ENCODE results near the gene CSNK1D. TPM values are rescaled to one million over a fixed set of nuclear protein-coding genes. Genes with fewer than 3 reads are reported as not detected.

Gene CSNK1D
- total RNA-seq, 2 experiments from 2014 or later: 115 to 142 TPM

- Mint-ChIP-seq H3K27me3 (no peaks in the 10 kb centered on the region), H3K27ac (peak overlapping the region; percentile 94), H3K4me3 (peak overlapping the region; percentile 46), H3K36me3 (ENCODE audit: low read depth) (peaks cover 7% of the 10 kb centered on the region), H3K9me3 (no peaks in the 10 kb centered on the region), H3K4me1 (peaks cover 55% of the 10 kb centered on the region)
- CTCF ChIA-PET: interaction anchor here (0.6 to 1.8 kb wide), 12 partner anchors 9 to 270 kb away, joined by 3 to 21 read pairs (median 3); partner anchors contain the start of gene SLC16A3
- DNase-seq: peak; percentile 87
- POLR2A ChIA-PET: interaction anchor here (0.8 kb wide), 1 partner anchor 243 kb away, joined by 3 read pairs; no protein-coding TSS in a partner anchor
These were observed 67.6 kb downstream of the CSNK1D start for GRCh38 chr17:82205720-82206508.

GRCh38 chr17:82204831-82205719 lies 68.4 kb downstream of the CSNK1D start:
- ChIA-PET POLR2A (no interaction called here), CTCF (interaction anchor here (0.5 to 1.8 kb wide), 11 partner anchors 10 to 419 kb away, joined by 3 to 21 read pairs (median 5); partner anchors contain the start of genes CENPX and SLC16A3)
- peak overlapping the region; percentile 94 for H3K27ac Mint-ChIP-seq
- peaks cover 63% of the 10 kb centered on the region for H3K4me1 Mint-ChIP-seq
- no peak overlapping the region for H3K4me3 Mint-ChIP-seq
- peaks cover 9% of the 10 kb centered on the region for H3K36me3 Mint-ChIP-seq (ENCODE audit: low read depth)
- no peak for DNase-seq
- no peaks in the 10 kb centered on the region for H3K27me3 Mint-ChIP-seq
- no peaks in the 10 kb centered on the region for H3K9me3 Mint-ChIP-seq

DNA sequence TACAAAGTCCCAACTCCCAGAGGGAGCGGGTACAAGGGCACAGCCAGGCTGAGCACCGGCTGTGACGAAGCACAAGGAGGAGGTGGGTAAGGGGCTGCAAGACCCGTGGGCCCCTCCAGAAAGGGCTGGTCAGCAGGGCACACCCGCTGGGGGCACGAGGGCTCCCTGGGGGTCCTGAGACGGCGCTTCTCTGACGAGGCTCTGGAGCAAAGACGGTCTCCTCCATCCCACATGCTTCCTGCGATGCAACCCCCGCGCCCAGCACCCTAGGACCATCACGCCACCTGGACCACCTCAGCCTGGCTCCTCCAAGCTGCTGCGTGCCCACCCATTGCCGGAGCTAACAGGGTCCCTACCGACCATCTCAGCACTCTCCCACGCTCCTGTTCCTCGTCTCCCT lies 69.6 kb downstream of the CSNK1D start:
- ChIA-PET POLR2A (interaction anchor here (0.6 kb wide), 1 partner anchor 48 kb away, joined by 4 read pairs; no protein-coding TSS in a partner anchor), CTCF (interaction anchor here (1.4 kb wide), 1 partner anchor 13 kb away, joined by 3 read pairs; no protein-coding TSS in a partner anchor)
- Mint-ChIP-seq H3K4me1 (peaks cover 71% of the 10 kb centered on the region), H3K9me3 (no peaks in the 10 kb centered on the region), H3K27ac (no peak overlapping the region), H3K4me3 (no peak overlapping the region), H3K27me3 (no peaks in the 10 kb centered on the region), H3K36me3 (ENCODE audit: low read depth) (peaks cover 11% of the 10 kb centered on the region)
- DNase-seq: no peak

- Mint-ChIP-seq H3K9me3 (no peaks in the 10 kb centered on the region), H3K27me3 (no peaks in the 10 kb centered on the region), H3K27ac (peak overlapping the region; percentile 73), H3K36me3 (ENCODE audit: low read depth) (peaks cover 17% of the 10 kb centered on the region), H3K4me3 (no peak overlapping the region), H3K4me1 (peaks cover 77% of the 10 kb centered on the region)
- DNase-seq: no peak
- POLR2A ChIA-PET: no interaction called here
- CTCF ChIA-PET: interaction anchor here (0.7 to 2.9 kb wide), 5 partner anchors 9 to 173 kb away, joined by 3 to 12 read pairs (median 3); partner anchors contain the start of gene CCDC57
These were observed 70.5 kb downstream of the CSNK1D start for GRCh38 chr17:82202981-82203380.

DNA sequence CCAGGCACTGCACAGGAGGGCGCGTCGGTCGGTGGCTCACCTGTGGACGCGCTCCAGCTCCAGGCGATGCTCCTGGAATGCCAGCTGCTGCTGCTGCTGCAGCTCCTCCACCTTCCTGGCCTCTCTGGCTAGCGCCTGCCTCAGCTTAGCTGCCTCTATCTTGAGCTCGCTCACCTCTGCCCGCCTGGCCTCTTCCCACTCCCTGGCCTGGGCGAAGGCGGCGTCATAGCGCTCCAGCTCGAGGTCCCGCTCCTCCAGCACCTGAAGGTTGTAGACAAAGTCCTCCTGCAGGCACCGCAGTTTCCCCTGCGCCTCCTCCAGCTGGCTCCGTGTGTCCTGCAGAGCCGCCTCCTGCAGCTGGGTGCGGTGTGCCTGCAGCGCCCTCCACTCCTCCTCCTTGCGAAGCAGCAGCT lies 72.0 kb downstream of the CSNK1D start:
- peaks cover 19% of the 10 kb centered on the region for H3K36me3 Mint-ChIP-seq (ENCODE audit: low read depth)
- H3K27ac Mint-ChIP-seq: peak overlapping the region; percentile 69
- ChIA-PET POLR2A (no interaction called here), CTCF (interaction anchor here (1.2 to 2.9 kb wide), 3 partner anchors 11 to 35 kb away, joined by 3 to 12 read pairs (median 5); partner anchors contain the start of gene CCDC57)
- H3K4me3 Mint-ChIP-seq: no peak overlapping the region
- DNase-seq: no peak
- H3K4me1 Mint-ChIP-seq: peaks cover 81% of the 10 kb centered on the region
- no peaks in the 10 kb centered on the region for H3K27me3 Mint-ChIP-seq
- no peaks in the 10 kb centered on the region for H3K9me3 Mint-ChIP-seq

DNA sequence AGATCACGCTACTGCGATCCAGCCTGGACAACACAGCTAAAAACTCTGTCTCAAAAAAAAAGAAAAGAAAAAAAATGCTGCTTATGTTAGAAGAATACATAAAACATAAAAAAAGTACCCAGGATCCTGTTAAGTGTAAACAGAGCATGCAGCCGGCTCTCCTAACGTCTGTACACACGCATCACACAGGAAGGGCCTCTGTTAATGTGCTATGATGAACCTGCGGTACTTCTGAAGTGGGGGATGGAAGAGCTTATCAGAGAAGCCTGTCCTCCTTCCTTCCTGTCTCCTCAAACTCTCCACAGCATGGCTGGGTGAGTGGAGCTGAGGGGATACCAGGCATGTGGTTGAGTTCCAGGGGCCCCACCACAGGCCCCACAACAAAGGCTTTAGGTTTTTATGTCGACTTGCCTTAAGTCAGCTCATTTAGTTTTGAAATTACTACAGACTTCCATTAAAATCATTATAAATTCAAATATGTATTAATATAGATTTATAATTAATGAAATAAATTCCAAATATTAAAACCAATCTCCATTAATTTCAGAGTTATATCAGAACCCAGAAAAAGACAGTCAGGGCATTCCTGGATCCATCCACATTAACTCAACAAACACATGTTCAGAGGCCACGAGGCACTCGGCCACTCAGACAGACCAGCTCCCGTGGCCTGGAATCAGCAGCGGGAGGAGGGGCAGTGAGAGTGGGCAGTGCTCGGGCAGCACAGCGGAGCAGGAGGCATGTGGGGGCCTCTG lies 72.6 kb downstream of the CSNK1D start:
- peaks cover 22% of the 10 kb centered on the region for H3K36me3 Mint-ChIP-seq (ENCODE audit: low read depth)
- no peaks in the 10 kb centered on the region for H3K27me3 Mint-ChIP-seq
- H3K27ac Mint-ChIP-seq: peak overlapping the region; percentile 94
- POLR2A ChIA-PET: interaction anchor here (0.7 kb wide), 1 partner anchor 13 kb away, joined by 3 read pairs; no protein-coding TSS in a partner anchor
- peak; percentile 85 for DNase-seq
- H3K4me1 Mint-ChIP-seq: peaks cover 77% of the 10 kb centered on the region
- no peaks in the 10 kb centered on the region for H3K9me3 Mint-ChIP-seq
- peak overlapping the region; percentile 63 for H3K4me3 Mint-ChIP-seq
- CTCF ChIA-PET: interaction anchor here (1.2 to 2.9 kb wide), 4 partner anchors 9 to 35 kb away, joined by 3 to 12 read pairs (median 4); partner anchors contain the start of gene CCDC57

- Mint-ChIP-seq H3K36me3 (ENCODE audit: low read depth) (peaks cover 27% of the 10 kb centered on the region), H3K27ac (peak overlapping the region; percentile 94), H3K9me3 (no peaks in the 10 kb centered on the region), H3K4me3 (peak overlapping the region; percentile 63), H3K4me1 (peaks cover 69% of the 10 kb centered on the region), H3K27me3 (no peaks in the 10 kb centered on the region)
- ChIA-PET CTCF (interaction anchor here (1.3 to 2.9 kb wide), 3 partner anchors 9 to 36 kb away, joined by 3 to 12 read pairs (median 5); partner anchors contain the start of gene CCDC57), POLR2A (no interaction called here)
- no peak for DNase-seq
These were observed 73.4 kb downstream of the CSNK1D start for GRCh38 chr17:82200135-82200534.

- ChIA-PET CTCF (no interaction called here), POLR2A (no interaction called here)
- Mint-ChIP-seq H3K4me1 (peaks cover 63% of the 10 kb centered on the region), H3K36me3 (ENCODE audit: low read depth) (peaks cover 27% of the 10 kb centered on the region), H3K27ac (peak overlapping the region; percentile 94), H3K4me3 (no peak overlapping the region), H3K27me3 (no peaks in the 10 kb centered on the region), H3K9me3 (no peaks in the 10 kb centered on the region)
- DNase-seq: no peak
These were observed 74.0 kb downstream of the CSNK1D start for GRCh38 chr17:82199496-82199895.

GRCh38 chr17:82198092-82198491 lies 75.4 kb downstream of the CSNK1D start:
- Mint-ChIP-seq H3K4me1 (peaks cover 57% of the 10 kb centered on the region), H3K4me3 (peak overlapping the region; percentile 59), H3K27me3 (no peaks in the 10 kb centered on the region), H3K36me3 (ENCODE audit: low read depth) (peaks cover 33% of the 10 kb centered on the region), H3K27ac (peak overlapping the region; percentile 76), H3K9me3 (no peaks in the 10 kb centered on the region)
- peak; percentile 41 for DNase-seq
- ChIA-PET CTCF (interaction anchor here (0.7 kb wide), 1 partner anchor 139 kb away, joined by 3 read pairs; no protein-coding TSS in a partner anchor), POLR2A (no interaction called here)

- Mint-ChIP-seq H3K36me3 (ENCODE audit: low read depth) (peaks cover 37% of the 10 kb centered on the region), H3K27ac (no peak overlapping the region), H3K9me3 (no peaks in the 10 kb centered on the region), H3K27me3 (no peaks in the 10 kb centered on the region), H3K4me3 (no peak overlapping the region), H3K4me1 (peaks cover 45% of the 10 kb centered on the region)
- no peak for DNase-seq
- POLR2A ChIA-PET: no interaction called here
- CTCF ChIA-PET: interaction anchor here (0.6 to 1.6 kb wide), 3 partner anchors 10 to 165 kb away, joined by 3 read pairs; no protein-coding TSS in a partner anchor
These were observed 77.5 kb downstream of the CSNK1D start for GRCh38 chr17:82195675-82196672.

DNA sequence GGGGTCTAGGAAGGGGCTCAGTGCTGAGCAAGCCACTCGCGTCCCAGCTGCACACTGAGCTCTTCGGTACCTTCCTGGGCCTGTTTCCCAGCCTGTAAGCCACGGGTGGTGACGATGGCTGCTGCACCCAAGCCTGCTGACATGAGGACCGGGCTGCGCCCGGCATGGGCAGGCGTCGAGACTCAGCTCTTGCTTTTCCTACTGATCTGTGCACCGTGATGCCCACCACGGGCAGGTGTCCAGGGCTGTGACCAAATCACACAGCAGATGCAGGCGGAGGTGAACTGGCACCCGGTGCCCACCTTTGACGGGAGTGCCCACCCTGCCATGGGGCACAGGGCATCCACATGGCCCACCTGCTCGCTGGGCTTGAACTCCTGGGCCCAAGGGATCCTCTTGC lies 78.7 kb downstream of the CSNK1D start:
- Mint-ChIP-seq H3K9me3 (no peaks in the 10 kb centered on the region), H3K4me3 (no peak overlapping the region), H3K27ac (no peak overlapping the region), H3K36me3 (ENCODE audit: low read depth) (peaks cover 34% of the 10 kb centered on the region), H3K4me1 (peaks cover 34% of the 10 kb centered on the region), H3K27me3 (no peaks in the 10 kb centered on the region)
- no peak for DNase-seq
- ChIA-PET CTCF (interaction anchor here (0.9 to 1.6 kb wide), 3 partner anchors 9 to 23 kb away, joined by 3 to 4 read pairs (median 3); no protein-coding TSS in a partner anchor), POLR2A (no interaction called here)
